Islet of Langerhans (tissue), 1 donor: ENCODE data around the gene KLRG1.

Experiments used
- FAIRE-seq: peaks from one replicate; lab custom pipeline; 2011; peaks lifted over from hg19 to GRCh38; lab: Jason Lieb, UNC

Gene KLRG1

DNA sequence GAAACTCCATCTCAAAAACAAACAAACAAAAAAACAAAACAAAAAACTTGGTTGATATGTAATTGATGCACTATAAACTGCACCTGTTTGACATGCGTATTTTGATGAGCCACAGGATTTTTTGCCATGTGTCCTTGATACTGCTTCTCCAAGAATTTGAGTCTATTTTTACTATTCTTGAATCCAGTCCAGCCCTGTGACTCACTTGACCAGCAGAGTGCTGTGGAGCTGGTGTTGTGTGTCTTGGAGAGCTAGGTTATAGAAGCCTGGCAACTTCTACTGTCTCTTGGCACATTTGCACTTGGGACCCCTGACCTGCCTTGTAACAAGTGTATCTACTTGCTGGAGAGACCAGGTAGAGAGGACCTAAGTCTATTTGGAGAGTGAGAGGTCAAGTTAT lies 52.0 kb downstream of the KLRG1 start:
- no peak for FAIRE-seq

DNA sequence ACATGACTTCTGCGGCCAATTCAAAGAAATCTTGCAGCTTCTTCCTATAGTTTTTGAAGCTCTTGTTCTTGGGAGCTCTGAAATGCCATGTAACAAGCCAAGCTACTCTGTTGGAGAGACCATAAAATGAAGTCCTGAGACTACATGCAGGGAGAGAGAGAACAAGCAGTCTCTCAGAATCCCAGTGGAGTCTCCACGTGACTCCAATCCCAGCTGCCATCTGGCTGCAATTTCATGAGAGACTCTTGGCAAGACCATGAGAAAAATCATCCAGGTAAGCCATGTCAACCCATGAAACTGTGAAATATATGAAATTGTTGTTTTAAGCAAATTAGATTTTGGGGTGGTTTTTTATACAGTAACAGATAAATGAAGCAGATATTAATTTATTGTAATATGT lies 54.4 kb downstream of the KLRG1 start:
- no peak for FAIRE-seq

DNA sequence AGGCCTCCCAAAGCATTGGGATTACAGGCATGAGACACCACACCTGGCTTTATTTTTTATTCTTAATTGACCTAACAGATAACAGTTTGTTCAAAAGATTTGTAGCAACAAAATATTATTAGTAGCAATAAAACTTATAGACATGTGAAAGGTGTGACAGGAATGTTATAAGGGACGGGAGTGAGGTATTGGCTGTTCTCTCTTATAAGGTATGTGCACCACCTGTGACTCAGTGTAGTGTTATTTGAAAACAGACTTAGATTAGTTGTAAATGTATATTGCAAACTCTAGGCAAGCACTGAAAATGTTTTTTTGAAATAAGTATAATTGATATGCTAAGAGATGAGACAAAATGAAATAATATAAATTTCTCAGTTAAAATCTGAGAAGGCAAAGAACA lies 57.8 kb downstream of the KLRG1 start:
- no peak for FAIRE-seq

DNA sequence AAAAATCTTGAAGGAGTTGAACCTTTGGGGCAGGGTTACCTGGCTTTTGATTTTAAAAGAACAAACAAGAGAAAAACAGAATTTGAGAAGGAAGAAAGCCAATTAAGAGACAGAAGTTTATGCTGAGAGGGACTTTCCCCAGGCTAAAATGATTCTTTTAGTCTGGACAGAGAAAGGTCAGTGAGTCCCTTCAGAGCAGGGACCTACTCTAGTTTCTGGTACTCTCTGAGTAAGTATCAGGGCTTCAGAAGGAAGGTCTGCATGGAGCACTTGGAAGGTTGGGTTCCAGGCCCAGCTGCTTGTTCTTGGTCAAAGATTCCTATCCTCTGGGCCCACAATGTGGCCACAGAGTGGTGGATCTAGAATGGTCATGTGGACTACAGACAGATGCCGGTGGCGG lies 59.6 kb downstream of the KLRG1 start:
- no peak for FAIRE-seq

DNA sequence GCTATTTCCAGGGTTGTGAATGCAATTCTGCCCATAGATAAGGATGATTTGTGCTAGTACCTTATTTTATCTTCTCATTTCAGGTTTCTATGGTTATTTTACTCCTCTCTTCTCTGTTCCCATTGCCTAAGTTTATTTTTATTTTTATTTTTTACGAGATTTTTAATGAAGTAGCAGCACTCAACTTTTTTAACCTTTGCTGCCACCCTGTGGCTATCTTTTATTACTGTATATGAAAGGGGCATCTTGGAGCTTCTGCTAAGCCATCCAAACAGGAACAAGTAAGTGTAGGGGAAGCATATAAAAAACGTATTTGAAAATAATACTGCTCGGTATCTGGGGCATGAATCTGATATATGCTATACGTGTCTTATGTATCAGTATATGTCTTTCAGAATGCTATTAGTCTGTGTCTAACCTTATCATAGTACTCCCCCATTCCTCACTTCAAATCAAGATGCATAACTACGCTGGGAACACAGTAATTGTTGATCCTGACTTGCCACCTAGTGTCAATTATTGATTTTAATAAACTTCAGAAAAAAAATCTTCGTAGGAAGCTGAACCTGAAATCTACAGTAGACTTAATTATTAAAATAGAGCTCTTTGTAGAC lies 60.3 kb downstream of the KLRG1 start:
- peak; percentile 99 for FAIRE-seq

DNA sequence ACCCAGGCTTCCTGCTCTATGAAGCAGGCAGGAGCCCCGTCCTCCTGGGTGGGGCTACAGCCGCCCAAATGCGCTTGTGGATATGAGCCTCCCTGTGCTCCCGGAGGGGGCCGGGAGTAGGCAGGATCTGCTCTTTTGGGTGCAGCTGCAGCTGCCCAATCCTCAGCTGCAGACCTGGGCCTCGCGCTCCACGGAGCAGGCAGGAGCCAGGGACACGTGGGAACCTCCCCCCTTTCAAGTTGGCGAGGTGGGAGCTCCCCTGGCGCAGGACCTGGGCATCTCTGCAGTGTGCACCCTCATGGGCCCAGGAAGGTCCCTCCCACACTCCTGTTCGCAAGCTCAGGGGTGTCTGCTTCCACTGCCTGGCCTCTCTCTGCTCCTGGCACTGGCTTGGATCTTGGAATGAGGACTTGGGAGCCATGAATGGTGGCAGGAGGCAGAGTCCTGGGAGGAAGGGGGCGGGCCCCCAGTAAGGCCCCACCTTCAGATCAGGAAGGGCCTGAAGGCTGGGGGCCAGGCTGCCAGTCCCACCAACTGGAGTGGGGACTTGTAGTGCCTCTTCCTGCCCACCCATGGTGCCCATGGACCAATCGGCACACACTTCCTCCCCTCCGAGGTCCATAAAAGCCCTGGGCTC lies 61.3 kb downstream of the KLRG1 start:
- FAIRE-seq, result no peak

DNA sequence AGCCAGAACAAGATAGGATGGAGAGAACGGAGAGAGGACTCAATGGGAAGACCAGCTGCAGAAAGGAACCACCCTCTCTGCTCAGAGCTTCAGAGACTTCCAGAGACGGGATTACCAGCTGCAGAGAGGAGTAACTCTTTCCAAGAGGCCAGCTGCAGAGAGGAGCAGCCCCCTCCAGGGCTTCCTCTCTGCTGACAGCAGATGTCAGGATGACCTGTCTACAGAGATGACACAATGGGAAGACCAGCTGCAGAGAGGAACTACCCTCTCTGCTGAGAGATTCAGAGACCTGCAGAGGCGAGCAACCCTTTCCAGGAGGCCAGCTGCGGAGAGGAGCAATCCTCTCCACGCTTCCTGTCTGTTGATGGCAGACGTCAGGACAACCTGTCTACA lies 61.8 kb downstream of the KLRG1 start:
- FAIRE-seq, result no peak

DNA sequence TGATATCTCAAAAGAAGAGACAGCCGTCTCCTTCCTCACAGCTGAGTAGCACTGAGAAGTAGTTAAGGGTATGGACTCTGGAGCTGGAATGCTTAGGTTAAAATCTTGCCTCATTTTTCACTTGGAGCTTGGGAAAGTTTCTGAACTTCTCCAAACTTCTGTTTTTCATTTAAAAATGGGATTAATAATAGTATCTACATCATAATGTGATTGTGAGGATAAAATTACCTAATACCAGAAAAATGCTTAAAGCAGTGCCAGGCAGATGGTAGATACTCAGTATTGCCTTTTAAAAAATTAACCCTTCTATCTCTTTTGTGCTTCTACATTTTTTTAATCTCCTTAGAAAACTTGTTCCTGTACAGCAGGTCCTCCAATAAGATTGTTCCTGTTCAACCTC lies 63.3 kb downstream of the KLRG1 start:
- no peak for FAIRE-seq
